Measurements from ENCODE around the gene XRCC4.

DNA sequence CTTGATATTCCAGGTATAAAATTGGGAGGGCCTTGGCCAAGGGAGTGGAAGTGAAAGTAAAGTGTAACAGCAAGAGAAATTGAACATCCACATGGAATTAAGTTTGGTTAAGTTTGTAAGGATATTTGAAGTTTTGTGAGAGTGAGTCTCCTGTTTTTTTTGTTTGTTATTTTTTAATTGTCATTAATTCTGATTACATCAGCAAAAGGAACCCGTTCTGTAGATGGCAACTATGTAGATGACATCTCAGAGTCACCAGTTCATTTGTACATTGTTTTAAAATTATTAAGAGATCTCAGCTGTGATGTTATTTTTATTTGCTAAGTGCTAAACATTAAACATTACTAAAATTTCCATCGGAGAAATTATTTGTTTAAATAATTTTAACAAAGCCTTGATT is 65.2 kb downstream of the XRCC4 start:
- TF ChIP-seq, protein P1, sequence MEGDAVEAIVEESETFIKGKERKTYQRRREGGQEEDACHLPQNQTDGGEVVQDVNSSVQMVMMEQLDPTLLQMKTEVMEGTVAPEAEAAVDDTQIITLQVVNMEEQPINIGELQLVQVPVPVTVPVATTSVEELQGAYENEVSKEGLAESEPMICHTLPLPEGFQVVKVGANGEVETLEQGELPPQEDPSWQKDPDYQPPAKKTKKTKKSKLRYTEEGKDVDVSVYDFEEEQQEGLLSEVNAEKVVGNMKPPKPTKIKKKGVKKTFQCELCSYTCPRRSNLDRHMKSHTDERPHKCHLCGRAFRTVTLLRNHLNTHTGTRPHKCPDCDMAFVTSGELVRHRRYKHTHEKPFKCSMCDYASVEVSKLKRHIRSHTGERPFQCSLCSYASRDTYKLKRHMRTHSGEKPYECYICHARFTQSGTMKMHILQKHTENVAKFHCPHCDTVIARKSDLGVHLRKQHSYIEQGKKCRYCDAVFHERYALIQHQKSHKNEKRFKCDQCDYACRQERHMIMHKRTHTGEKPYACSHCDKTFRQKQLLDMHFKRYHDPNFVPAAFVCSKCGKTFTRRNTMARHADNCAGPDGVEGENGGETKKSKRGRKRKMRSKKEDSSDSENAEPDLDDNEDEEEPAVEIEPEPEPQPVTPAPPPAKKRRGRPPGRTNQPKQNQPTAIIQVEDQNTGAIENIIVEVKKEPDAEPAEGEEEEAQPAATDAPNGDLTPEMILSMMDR (conservative IDR thresholded peaks at IDR 0.05), result no peak
- no peak for TF ChIP-seq ZFX (IDR thresholded peaks at IDR 0.05)
